ENCODE measurements around the gene UBXN11. TPM values are rescaled to one million over a fixed set of nuclear protein-coding genes. Genes with fewer than 3 reads are reported as not detected.
A peak's percentile ranks its signal among the peaks of the same experiment; 100 is the strongest.

Gene UBXN11
- total RNA-seq, 1 experiment from 2014 or later: 4.2 TPM

- no peak for DNase-seq (ENCODE audit: extremely low read depth, low read depth)
Measured at GRCh38 chr1:26288311-26288941, 18.0 kb downstream of the UBXN11 start.

GRCh38 chr1:26287811-26288210, 18.6 kb downstream of the UBXN11 start:
- no peak for DNase-seq (ENCODE audit: extremely low read depth, low read depth)

- no peak for DNase-seq (ENCODE audit: extremely low read depth, low read depth)
Measured at GRCh38 chr1:26287033-26287711, 19.3 kb downstream of the UBXN11 start.

- no peak for DNase-seq (ENCODE audit: extremely low read depth, low read depth)
Measured at GRCh38 chr1:26286064-26286416, 20.4 kb downstream of the UBXN11 start.

- peak; percentile 38 for DNase-seq (ENCODE audit: extremely low read depth, low read depth)
Measured at GRCh38 chr1:26285366-26286063, 20.9 kb downstream of the UBXN11 start.

- peak; percentile 68 for DNase-seq (ENCODE audit: extremely low read depth, low read depth)
Measured at GRCh38 chr1:26284597-26285347, 21.7 kb downstream of the UBXN11 start.

- no peak for DNase-seq (ENCODE audit: extremely low read depth, low read depth)
Measured at GRCh38 chr1:26283871-26284596, 22.4 kb downstream of the UBXN11 start.

- no peak for DNase-seq (ENCODE audit: extremely low read depth, low read depth)
Measured at GRCh38 chr1:26283279-26283853, 23.1 kb downstream of the UBXN11 start.

GRCh38 chr1:26282401-26282918, 24.0 kb downstream of the UBXN11 start:
- DNase-seq (ENCODE audit: extremely low read depth, low read depth): no peak

GRCh38 chr1:26281971-26282370, 24.5 kb downstream of the UBXN11 start:
- no peak for DNase-seq (ENCODE audit: extremely low read depth, low read depth)

- DNase-seq (ENCODE audit: extremely low read depth, low read depth): no peak
Measured at GRCh38 chr1:26281091-26281958, 25.1 kb downstream of the UBXN11 start.

- no peak for DNase-seq (ENCODE audit: extremely low read depth, low read depth)
Measured at GRCh38 chr1:26280333-26281042, 25.9 kb downstream of the UBXN11 start.

GRCh38 chr1:26279456-26280332, 26.7 kb downstream of the UBXN11 start, which contains the start of gene SH3BGRL3:
Gene SH3BGRL3 (plus strand): TSS chr1:26280086. CDS start chr1:26280156, 70 bp downstream.
- peak; percentile 73 for DNase-seq (ENCODE audit: extremely low read depth, low read depth)

- peak; percentile 36 for DNase-seq (ENCODE audit: extremely low read depth, low read depth)
Measured at GRCh38 chr1:26278724-26279455, 27.5 kb downstream of the UBXN11 start.

GRCh38 chr1:26278303-26278702, 28.1 kb downstream of the UBXN11 start:
- DNase-seq (ENCODE audit: extremely low read depth, low read depth): peak; percentile 73

GRCh38 chr1:26277719-26278118, 28.7 kb downstream of the UBXN11 start:
- no peak for DNase-seq (ENCODE audit: extremely low read depth, low read depth)

GRCh38 chr1:26277261-26277661, 29.2 kb downstream of the UBXN11 start:
- DNase-seq (ENCODE audit: extremely low read depth, low read depth): no peak

Data from NCI-H460 (cell line).